ENCODE data around the gene HCCS.

Gene HCCS

DNA sequence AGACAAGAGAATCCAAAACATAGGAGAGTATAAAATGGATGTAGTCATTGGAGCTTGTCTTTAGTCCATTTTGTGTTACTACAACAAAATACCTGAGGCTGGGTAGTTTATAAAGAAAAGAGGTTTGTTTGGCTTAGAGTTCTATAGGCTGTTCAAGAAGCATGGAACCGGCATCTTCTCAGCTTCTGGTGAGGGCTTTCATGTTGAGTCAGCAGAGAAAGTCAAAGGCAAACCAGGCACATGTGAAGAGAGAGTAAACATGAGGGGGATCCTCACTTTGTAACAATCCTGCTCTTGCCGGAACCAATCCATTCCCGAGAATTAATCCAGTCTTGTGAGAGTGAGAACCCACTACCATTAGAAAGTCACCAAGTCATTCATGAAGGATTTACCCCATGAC is 8.1 kb upstream of the HCCS start:
- in situ Hi-C loops (cut with HindIII; ENCODE audit: low sequenced_read_pairs), result no loop called here
- TF ChIP-seq, protein P1, sequence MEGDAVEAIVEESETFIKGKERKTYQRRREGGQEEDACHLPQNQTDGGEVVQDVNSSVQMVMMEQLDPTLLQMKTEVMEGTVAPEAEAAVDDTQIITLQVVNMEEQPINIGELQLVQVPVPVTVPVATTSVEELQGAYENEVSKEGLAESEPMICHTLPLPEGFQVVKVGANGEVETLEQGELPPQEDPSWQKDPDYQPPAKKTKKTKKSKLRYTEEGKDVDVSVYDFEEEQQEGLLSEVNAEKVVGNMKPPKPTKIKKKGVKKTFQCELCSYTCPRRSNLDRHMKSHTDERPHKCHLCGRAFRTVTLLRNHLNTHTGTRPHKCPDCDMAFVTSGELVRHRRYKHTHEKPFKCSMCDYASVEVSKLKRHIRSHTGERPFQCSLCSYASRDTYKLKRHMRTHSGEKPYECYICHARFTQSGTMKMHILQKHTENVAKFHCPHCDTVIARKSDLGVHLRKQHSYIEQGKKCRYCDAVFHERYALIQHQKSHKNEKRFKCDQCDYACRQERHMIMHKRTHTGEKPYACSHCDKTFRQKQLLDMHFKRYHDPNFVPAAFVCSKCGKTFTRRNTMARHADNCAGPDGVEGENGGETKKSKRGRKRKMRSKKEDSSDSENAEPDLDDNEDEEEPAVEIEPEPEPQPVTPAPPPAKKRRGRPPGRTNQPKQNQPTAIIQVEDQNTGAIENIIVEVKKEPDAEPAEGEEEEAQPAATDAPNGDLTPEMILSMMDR (IDR thresholded peaks at IDR 0.05; ENCODE audit: low read depth, low read length, missing control alignments), result no peak
- no peak for DNase-seq (ENCODE audit: low read depth)
- H3K4me3 ChIP-seq (ENCODE audit: low read depth, low read length), result no peak overlapping the region

DNA sequence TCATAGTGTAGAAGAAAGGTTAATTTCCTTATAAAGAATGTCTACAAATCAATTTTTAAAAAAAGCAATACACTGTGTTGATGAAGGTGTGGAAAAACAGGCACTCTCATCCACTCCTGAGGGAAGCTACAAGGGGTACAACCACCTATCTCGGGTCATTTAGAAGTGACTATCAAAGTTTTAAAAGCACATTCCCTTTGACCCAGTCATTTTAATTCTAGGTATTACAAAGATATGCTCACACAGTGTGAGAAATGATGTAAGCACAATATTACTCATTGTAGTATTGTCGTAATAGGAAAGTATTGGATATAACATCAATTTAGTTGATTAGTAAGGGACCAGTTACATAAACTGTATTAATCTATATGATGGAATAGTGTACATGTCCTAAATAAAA is 7.4 kb upstream of the HCCS start:
- in situ Hi-C loops (cut with HindIII; ENCODE audit: low sequenced_read_pairs), result no loop called here
- H3K4me3 ChIP-seq (ENCODE audit: low read depth, low read length), result no peak overlapping the region
- TF ChIP-seq, protein P1 (IDR thresholded peaks at IDR 0.05; ENCODE audit: low read depth, low read length, missing control alignments), result no peak
- DNase-seq (ENCODE audit: low read depth), result no peak

DNA sequence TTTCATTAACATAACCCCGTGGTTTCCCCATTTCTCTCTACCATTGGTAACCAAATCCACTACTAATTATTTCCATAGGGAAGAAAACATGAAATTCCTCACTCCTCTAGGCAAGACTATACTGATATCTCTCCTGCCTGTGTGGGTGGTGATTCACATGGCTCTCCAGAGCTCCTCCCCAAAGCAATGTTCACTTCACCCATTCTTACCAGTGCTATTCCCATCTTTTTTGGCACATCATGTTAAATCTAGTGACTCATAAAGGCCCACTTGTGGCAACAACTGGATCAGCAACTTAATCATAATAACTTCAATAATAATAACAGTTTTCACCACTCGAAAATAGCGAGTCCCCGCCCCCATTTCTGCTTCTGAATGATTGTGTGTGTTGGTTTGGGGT is 6.1 kb upstream of the HCCS start:
- in situ Hi-C loops (cut with HindIII; ENCODE audit: low sequenced_read_pairs), result no loop called here
- DNase-seq (ENCODE audit: low read depth), result no peak
- TF ChIP-seq, protein P1 (IDR thresholded peaks at IDR 0.05; ENCODE audit: low read depth, low read length, missing control alignments), result no peak
- H3K4me3 ChIP-seq (ENCODE audit: low read depth, low read length), result no peak overlapping the region

DNA sequence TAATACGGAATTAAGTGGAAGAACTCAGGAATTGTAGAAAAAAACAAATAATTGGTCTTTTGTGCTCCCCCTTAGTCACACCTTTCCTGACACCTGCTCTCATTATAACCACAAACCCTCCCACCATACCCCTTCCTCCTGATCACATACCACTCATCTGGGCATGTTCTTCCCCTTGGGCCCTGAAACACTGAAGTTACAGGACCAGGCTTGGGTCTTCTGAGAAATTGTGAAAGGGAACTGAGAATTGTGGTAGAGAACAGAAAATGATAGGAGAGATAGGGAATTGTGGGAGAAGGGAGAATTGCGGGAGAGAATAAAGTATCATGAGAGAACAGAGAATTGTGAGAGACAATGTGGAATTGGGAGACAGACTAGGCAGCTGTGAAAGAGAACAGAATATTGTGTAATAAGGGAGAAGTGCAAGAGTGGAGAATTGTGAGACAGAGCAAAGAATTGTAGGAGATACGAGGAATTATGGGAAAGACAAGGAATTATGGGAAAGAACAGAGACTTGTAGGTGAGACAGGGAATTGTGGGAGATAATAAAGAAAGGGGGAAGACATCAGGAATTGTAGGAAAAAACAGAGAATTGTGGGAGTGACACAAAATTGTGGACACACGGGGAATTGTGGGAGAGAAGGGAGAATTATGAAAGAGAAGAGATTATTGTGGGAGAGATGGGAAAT is 2.7 kb upstream of the HCCS start:
- in situ Hi-C loops (cut with HindIII; ENCODE audit: low sequenced_read_pairs), result no loop called here
- TF ChIP-seq, protein P1 (IDR thresholded peaks at IDR 0.05; ENCODE audit: low read depth, low read length, missing control alignments), result no peak
- H3K4me3 ChIP-seq (ENCODE audit: low read depth, low read length), result no peak overlapping the region
- no peak for DNase-seq (ENCODE audit: low read depth)

DNA sequence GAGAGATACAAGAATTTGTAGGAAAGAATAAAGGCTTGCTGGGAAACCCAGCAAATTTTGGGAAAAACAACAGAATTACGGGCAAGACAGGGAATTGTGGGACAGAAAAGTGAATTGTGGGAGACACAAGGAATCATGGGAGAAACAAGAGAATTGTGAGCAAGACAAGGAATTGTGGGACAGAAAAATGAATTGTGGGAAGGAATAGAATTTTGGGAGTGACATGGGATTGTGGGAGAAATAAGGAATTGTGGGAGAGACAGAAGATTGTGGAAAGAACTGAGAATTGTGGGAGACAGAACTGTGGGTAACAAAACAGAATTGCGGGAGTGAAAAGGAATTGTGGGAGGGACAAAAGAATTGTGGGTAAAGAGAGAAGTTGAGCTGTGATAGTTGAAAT is 1.2 kb upstream of the HCCS start:
- in situ Hi-C loops (cut with HindIII; ENCODE audit: low sequenced_read_pairs), result no loop called here
- DNase-seq (ENCODE audit: low read depth), result no peak
- no peak overlapping the region for H3K4me3 ChIP-seq (ENCODE audit: low read depth, low read length)
- TF ChIP-seq, protein P1 (IDR thresholded peaks at IDR 0.05; ENCODE audit: low read depth, low read length, missing control alignments), result no peak

DNA sequence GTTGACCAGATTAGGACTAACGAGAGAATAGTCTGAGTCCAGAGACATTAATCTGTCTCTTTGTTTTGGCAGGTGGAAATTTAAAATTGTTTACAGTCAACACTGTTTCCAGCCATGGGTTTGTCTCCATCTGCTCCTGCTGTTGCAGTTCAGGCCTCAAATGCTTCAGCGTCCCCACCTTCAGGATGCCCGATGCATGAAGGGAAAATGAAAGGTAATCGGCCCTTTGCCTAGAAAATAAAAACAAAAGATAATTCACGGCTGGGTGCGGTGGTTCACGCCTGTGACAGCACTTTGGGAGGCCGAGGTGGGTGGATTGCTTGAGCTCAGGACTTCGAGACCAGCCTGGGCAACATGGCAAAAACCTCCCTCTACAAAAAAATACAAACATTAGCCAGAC is 815 bp downstream of the HCCS start:
- in situ Hi-C loops (cut with HindIII; ENCODE audit: low sequenced_read_pairs), result no loop called here
- H3K4me3 ChIP-seq (ENCODE audit: low read depth, low read length), result peak overlapping the region; percentile 70
- DNase-seq (ENCODE audit: low read depth), result no peak

More for the DNA sequence above, 815 bp downstream of the HCCS start:
- TF ChIP-seq, protein P1 (IDR thresholded peaks at IDR 0.05; ENCODE audit: low read depth, low read length, missing control alignments), result no peak
